HepG2 (cell line): ENCODE results near the gene CAPZA1. TPM values are rescaled to one million over a fixed set of nuclear protein-coding genes. Genes with fewer than 3 reads are reported as not detected.

Source experiments
- AHR ChIP-seq: IDR thresholded peaks from 2 replicates; pipeline ENCODE4 v1.6.1; 2018; ENCODE audit warnings: missing genetic modification reagents, missing compliant biosample characterization
- GTF2F1 ChIP-seq: fragments of 150-350 bp; IDR thresholded peaks from 2 replicates; pipeline ENCODE4 v1.6.1; 2014; ENCODE audit warnings: low read length
- PHF21A ChIP-seq: sonication (generic); formaldehyde crosslinking; IDR thresholded peaks from 2 replicates; pipeline ENCODE4 v1.5.0; 2020; ENCODE audit warnings: mild to moderate bottlenecking, missing genetic modification reagents
- POGZ ChIP-seq: sonication (generic); formaldehyde crosslinking; IDR thresholded peaks from 2 replicates; pipeline ENCODE4 v1.4.0; 2020; ENCODE audit warnings: mild to moderate bottlenecking, missing genetic modification reagents
- RAD21 ChIP-seq: fragments of 450-650 bp; formaldehyde crosslinking; IDR thresholded peaks from 2 replicates; pipeline ENCODE4 v1.5.0; 2020; ENCODE audit warnings: mild to moderate bottlenecking
- RAD51 ChIP-seq: fragments of 450-650 bp; IDR thresholded peaks from 2 replicates; pipeline ENCODE4 v1.6.1; 2016; ENCODE audit warnings: borderline replicate concordance
- RELA ChIP-seq: sonication (generic); formaldehyde crosslinking; IDR thresholded peaks from 2 replicates; pipeline ENCODE4 v1.4.0; 2020; ENCODE audit warnings: missing genetic modification reagents
- RFXAP ChIP-seq: sonication (generic); formaldehyde crosslinking; IDR thresholded peaks from 2 replicates; pipeline ENCODE4 v1.4.0; 2020; ENCODE audit warnings: missing genetic modification reagents, borderline replicate concordance
- SALL2 ChIP-seq: sonication (generic); formaldehyde crosslinking; IDR thresholded peaks from 2 replicates; pipeline ENCODE4 v1.8.1; 2023; ENCODE audit warnings: mild to moderate bottlenecking, missing genetic modification reagents, inconsistent platforms
- TOE1 ChIP-seq: sonication (generic); formaldehyde crosslinking; IDR thresholded peaks from 2 replicates; pipeline ENCODE4 v1.4.0; 2020; ENCODE audit warnings: mild to moderate bottlenecking, missing genetic modification reagents
- ZBTB7B ChIP-seq: sonication (generic); formaldehyde crosslinking; IDR thresholded peaks from 2 replicates; pipeline ENCODE4 v1.4.0; 2020; ENCODE audit warnings: missing genetic modification reagents
- ZNF180 ChIP-seq: sonication (generic); formaldehyde crosslinking; IDR thresholded peaks from 2 replicates; pipeline ENCODE4 v1.4.0; 2020; ENCODE audit warnings: low read depth, missing genetic modification reagents, borderline replicate concordance
- ZNF331 ChIP-seq: sonication (generic); formaldehyde crosslinking; IDR thresholded peaks from 2 replicates; pipeline ENCODE4 v1.4.0; 2020; ENCODE audit warnings: missing genetic modification reagents
- ZNF543 ChIP-seq: sonication (generic); formaldehyde crosslinking; IDR thresholded peaks from 2 replicates; pipeline ENCODE4 v1.4.0; 2020; ENCODE audit warnings: mild to moderate bottlenecking, missing genetic modification reagents
- ZNF557 ChIP-seq: sonication (generic); formaldehyde crosslinking; IDR thresholded peaks from 2 replicates; pipeline ENCODE4 v1.4.0; 2020; ENCODE audit warnings: missing genetic modification reagents
- polyA plus RNA-seq, 8 experiments: library from polyadenylated mRNA; depleted of rRNA in 3 of 8; stranded (reverse) in 7 of 8; unstranded in 1 of 8; fragments of >200 nt; fragmentation: Illumina TruSeq in 4 of 8; extraction: Trizol in 4 of 8; gene quantifications; 2 replicates each; pipeline versions ENCODE4 v1.2.1 to v1.2.3, GENCODE V29; 2011 to 2016; ENCODE audit warnings: low read depth in 4 of 8, missing spikeins in 1 of 8, mixed read lengths in 1 of 8; ENCODE audit not compliant: insufficient read depth in 1 of 8
- total RNA-seq, 5 experiments: library from RNA; depleted of rRNA; stranded (reverse); fragments of >200 nt; fragmentation: Illumina TruSeq; extraction: Trizol; gene quantifications; 2 replicates each; pipeline ENCODE4 v1.2.3, GENCODE V29; 2016; ENCODE audit warnings: low read depth in 1 of 5
- TF ChIP-seq, protein P1 (sequence below): IDR thresholded peaks from 2 replicates; pipeline ENCODE4 v1.6.1; 2016; ENCODE audit warnings: low read depth
- TF ChIP-seq, protein P2 (sequence below): sonication (generic); formaldehyde crosslinking; IDR thresholded peaks from 2 replicates; pipeline ENCODE4 v1.5.1; 2020; ENCODE audit warnings: missing genetic modification reagents, mild to moderate bottlenecking, borderline replicate concordance
- TF ChIP-seq, protein P3 (sequence below): sonication (generic); formaldehyde crosslinking; IDR thresholded peaks from 2 replicates; pipeline ENCODE4 v1.5.0; 2020; ENCODE audit warnings: mild to moderate bottlenecking, missing genetic modification reagents, borderline replicate concordance
- TF ChIP-seq, protein P4 (sequence below): sonication (generic); formaldehyde crosslinking; IDR thresholded peaks from 2 replicates; pipeline ENCODE4 v1.4.0; 2020; ENCODE audit warnings: missing genetic modification reagents, borderline replicate concordance
- TF ChIP-seq, protein P5 (sequence below): sonication (generic); formaldehyde crosslinking; IDR thresholded peaks from 2 replicates; pipeline ENCODE4 v1.5.0; 2020; ENCODE audit warnings: missing genetic modification reagents, mild to moderate bottlenecking, borderline replicate concordance

The CAPZA1 gene
- total and polyA plus RNA-seq, 2 of the 13 experiments (the other 11 are each of a cell fraction or from before 2014, with no cell fraction given) = 67.0 to 117 TPM

DNA sequence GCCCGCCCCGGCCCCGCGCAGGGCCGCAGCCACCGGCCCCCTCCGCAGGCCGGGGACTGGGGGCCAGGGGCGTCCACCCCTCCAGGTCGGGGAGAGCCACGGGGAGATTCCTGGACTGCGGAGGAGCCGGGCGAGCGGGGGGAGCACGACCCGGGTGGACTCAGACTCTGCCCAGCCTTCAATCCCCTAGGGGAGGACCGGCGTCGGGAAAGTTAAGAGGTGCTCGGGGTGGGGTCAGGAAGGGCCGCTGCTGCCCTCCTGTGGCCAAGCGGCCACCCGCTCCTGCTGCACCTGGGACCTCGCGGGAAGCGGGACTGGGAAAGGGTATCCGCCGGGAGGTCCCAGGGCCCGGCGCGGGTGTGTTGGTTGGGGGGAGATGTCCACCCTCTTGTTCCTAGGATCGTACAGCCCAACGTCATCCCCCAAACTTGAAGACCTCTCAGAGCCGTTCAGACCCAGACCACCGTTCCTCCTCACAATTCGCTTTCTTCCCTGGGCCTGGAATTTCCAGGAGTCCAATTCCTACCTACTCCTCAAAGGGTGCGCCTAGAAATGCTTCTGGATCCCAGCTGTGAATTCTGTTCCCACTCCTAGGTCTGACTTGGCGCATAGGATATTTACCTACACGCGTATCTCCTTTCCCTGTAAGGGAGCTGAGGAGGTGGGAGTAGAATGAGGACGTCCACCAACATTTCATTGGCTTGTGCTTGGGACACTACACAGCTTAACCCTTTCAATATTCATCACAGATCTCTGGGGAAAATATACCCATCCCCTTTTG lies 87.8 kb downstream of the CAPZA1 start (continued):
- TF ChIP-seq, protein P1, sequence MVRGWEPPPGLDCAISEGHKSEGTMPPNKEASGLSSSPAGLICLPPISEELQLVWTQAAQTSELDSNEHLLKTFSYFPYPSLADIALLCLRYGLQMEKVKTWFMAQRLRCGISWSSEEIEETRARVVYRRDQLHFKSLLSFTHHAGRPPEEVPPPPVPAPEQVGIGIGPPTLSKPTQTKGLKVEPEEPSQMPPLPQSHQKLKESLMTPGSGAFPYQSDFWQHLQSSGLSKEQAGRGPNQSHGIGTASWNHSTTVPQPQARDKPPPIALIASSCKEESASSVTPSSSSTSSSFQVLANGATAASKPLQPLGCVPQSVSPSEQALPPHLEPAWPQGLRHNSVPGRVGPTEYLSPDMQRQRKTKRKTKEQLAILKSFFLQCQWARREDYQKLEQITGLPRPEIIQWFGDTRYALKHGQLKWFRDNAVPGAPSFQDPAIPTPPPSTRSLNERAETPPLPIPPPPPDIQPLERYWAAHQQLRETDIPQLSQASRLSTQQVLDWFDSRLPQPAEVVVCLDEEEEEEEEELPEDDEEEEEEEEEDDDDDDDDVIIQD (CRISPR knock-in tag) = no peak
- TF ChIP-seq RAD51 (no peak), TOE1 (CRISPR knock-in tag) (no peak), SALL2 (CRISPR knock-in tag) (0 out of 2 replicates have a peak, but pooled peaks have one; percentile 54), GTF2F1 (no peak), ZNF331 (peak; percentile 17; the same call in 1 of the 2 replicates), ZNF543 (CRISPR knock-in tag) (peak; percentile 32; the same call in 1 of the 2 replicates), ZNF557 (CRISPR knock-in tag) (0 out of 2 replicates have a peak, but pooled peaks have one; percentile 54), POGZ (CRISPR knock-in tag) (peak; percentile 66), PHF21A (CRISPR knock-in tag) (peak; percentile 56; the same call in 1 of the 2 replicates), ZBTB7B (CRISPR knock-in tag) (peak; percentile 70), RAD21 (peak; percentile 98), ZNF180 (0 out of 2 replicates have a peak, but pooled peaks have one; percentile 61), RELA (CRISPR knock-in tag) (no peak), AHR (CRISPR knock-in tag) (0 out of 2 replicates have a peak, but pooled peaks have one; percentile 19), RFXAP (peak; percentile 74; the same call in 1 of the 2 replicates)
- TF ChIP-seq, protein P2, sequence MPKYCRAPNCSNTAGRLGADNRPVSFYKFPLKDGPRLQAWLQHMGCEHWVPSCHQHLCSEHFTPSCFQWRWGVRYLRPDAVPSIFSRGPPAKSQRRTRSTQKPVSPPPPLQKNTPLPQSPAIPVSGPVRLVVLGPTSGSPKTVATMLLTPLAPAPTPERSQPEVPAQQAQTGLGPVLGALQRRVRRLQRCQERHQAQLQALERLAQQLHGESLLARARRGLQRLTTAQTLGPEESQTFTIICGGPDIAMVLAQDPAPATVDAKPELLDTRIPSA (CRISPR knock-in tag) = no peak
- TF ChIP-seq, protein P3, sequence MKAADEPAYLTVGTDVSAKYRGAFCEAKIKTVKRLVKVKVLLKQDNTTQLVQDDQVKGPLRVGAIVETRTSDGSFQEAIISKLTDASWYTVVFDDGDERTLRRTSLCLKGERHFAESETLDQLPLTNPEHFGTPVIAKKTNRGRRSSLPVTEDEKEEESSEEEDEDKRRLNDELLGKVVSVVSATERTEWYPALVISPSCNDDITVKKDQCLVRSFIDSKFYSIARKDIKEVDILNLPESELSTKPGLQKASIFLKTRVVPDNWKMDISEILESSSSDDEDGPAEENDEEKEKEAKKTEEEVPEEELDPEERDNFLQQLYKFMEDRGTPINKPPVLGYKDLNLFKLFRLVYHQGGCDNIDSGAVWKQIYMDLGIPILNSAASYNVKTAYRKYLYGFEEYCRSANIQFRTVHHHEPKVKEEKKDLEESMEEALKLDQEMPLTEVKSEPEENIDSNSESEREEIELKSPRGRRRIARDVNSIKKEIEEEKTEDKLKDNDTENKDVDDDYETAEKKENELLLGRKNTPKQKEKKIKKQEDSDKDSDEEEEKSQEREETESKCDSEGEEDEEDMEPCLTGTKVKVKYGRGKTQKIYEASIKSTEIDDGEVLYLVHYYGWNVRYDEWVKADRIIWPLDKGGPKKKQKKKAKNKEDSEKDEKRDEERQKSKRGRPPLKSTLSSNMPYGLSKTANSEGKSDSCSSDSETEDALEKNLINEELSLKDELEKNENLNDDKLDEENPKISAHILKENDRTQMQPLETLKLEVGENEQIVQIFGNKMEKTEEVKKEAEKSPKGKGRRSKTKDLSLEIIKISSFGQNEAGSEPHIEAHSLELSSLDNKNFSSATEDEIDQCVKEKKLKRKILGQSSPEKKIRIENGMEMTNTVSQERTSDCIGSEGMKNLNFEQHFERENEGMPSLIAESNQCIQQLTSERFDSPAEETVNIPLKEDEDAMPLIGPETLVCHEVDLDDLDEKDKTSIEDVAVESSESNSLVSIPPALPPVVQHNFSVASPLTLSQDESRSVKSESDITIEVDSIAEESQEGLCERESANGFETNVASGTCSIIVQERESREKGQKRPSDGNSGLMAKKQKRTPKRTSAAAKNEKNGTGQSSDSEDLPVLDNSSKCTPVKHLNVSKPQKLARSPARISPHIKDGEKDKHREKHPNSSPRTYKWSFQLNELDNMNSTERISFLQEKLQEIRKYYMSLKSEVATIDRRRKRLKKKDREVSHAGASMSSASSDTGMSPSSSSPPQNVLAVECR (CRISPR knock-in tag) = peak; percentile 64; the same call in 1 of the 2 replicates
- TF ChIP-seq, protein P4, sequence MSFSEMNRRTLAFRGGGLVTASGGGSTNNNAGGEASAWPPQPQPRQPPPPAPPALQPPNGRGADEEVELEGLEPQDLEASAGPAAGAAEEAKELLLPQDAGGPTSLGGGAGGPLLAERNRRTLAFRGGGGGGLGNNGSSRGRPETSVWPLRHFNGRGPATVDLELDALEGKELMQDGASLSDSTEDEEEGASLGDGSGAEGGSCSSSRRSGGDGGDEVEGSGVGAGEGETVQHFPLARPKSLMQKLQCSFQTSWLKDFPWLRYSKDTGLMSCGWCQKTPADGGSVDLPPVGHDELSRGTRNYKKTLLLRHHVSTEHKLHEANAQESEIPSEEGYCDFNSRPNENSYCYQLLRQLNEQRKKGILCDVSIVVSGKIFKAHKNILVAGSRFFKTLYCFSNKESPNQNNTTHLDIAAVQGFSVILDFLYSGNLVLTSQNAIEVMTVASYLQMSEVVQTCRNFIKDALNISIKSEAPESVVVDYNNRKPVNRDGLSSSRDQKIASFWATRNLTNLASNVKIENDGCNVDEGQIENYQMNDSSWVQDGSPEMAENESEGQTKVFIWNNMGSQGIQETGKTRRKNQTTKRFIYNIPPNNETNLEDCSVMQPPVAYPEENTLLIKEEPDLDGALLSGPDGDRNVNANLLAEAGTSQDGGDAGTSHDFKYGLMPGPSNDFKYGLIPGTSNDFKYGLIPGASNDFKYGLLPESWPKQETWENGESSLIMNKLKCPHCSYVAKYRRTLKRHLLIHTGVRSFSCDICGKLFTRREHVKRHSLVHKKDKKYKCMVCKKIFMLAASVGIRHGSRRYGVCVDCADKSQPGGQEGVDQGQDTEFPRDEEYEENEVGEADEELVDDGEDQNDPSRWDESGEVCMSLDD = 0 out of 2 replicates have a peak, but pooled peaks have one; percentile 48
- TF ChIP-seq, protein P5, sequence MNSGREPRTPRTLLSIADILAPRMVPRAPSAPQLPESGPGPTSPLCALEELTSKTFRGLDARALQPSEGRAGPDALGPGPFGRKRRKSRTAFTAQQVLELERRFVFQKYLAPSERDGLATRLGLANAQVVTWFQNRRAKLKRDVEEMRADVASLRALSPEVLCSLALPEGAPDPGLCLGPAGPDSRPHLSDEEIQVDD (CRISPR knock-in tag) = no peak
